ENCODE data around the gene GIT2. TPM values are rescaled to one million over a fixed set of nuclear protein-coding genes. Genes with fewer than 3 reads are reported as not detected.

GIT2 gene
- total and polyA plus RNA-seq, 7 donors: 10.8 to 29.7 (median 20.3) TPM

- H3K36me3 ChIP-seq (ENCODE audit: insufficient read depth in 1 of 2, low read depth in 1 of 2): peaks cover 6 to 54% of the 10 kb centered on the region in 2 donors
- H3K27ac ChIP-seq: peak overlapping the region; percentile 75
- no peak overlapping the region for H3K4me3 ChIP-seq
- no peaks in the 10 kb centered on the region for H3K9me3 ChIP-seq
- TF ChIP-seq CTCF (IDR thresholded peaks at IDR 0.05): no peak
- H3K4me1 ChIP-seq: peaks cover 42% of the 10 kb centered on the region
- ATAC-seq: peak in 1 of 4 donors; percentile 31
- intact Hi-C loops (cut with DNase I): no loop called here
- 40 to 57% (median 52%) methylated on average over 5 of the region's 5 CpGs for WGBS, 3 donors
- DNase-seq: no peak
- no peaks in the 10 kb centered on the region for H3K27me3 ChIP-seq (ENCODE audit: insufficient read depth in 3 of 3, low read length in 2 of 3)
Measured at GRCh38 chr12:110037315-110037714, 41.1 kb upstream of the GIT2 start.

- TF ChIP-seq CTCF (IDR thresholded peaks at IDR 0.05): no peak
- no peaks in the 10 kb centered on the region for H3K27me3 ChIP-seq (ENCODE audit: insufficient read depth in 3 of 3, low read length in 2 of 3)
- no peak overlapping the region for H3K4me3 ChIP-seq
- 89 to 92% (median 91%) methylated on average over 7 of the region's 7 CpGs for WGBS, 3 donors
- H3K9me3 ChIP-seq: no peaks in the 10 kb centered on the region
- H3K4me1 ChIP-seq: peaks cover 28% of the 10 kb centered on the region
- H3K36me3 ChIP-seq (ENCODE audit: insufficient read depth in 1 of 2, low read depth in 1 of 2): peaks cover 6 to 71% of the 10 kb centered on the region in 2 donors
- H3K27ac ChIP-seq: no peak overlapping the region
- ATAC-seq: no peak
- no peak for DNase-seq
- intact Hi-C loops (cut with DNase I): no loop called here
Measured at GRCh38 chr12:110035534-110036104, 39.5 kb upstream of the GIT2 start.

GRCh38 chr12:110033888-110034287, 37.7 kb upstream of the GIT2 start:
- no peak for TF ChIP-seq CTCF (IDR thresholded peaks at IDR 0.05)
- no peak overlapping the region for H3K4me3 ChIP-seq
- DNase-seq (no peak), ATAC-seq (no peak)
- peaks cover 6 to 88% of the 10 kb centered on the region in 2 donors for H3K36me3 ChIP-seq (ENCODE audit: insufficient read depth in 1 of 2, low read depth in 1 of 2)
- 94 to 98% (median 95%) methylated on average over 3 of the region's 3 CpGs for WGBS, 3 donors
- no peaks in the 10 kb centered on the region for H3K9me3 ChIP-seq
- no peaks in the 10 kb centered on the region for H3K27me3 ChIP-seq (ENCODE audit: insufficient read depth in 3 of 3, low read length in 2 of 3)
- H3K27ac ChIP-seq: no peak overlapping the region
- peaks cover 17% of the 10 kb centered on the region for H3K4me1 ChIP-seq
- intact Hi-C loops (cut with DNase I): no loop called here

GRCh38 chr12:110029290-110029815, 33.2 kb upstream of the GIT2 start:
- peaks cover 8 to 89% of the 10 kb centered on the region in 2 donors for H3K36me3 ChIP-seq (ENCODE audit: insufficient read depth in 1 of 2, low read depth in 1 of 2)
- intact Hi-C loops (cut with DNase I): no loop called here
- DNase-seq (no peak), ATAC-seq (no peak)
- no peaks in the 10 kb centered on the region for H3K27me3 ChIP-seq (ENCODE audit: insufficient read depth in 3 of 3, low read length in 2 of 3)
- H3K4me1 ChIP-seq: peaks cover 11% of the 10 kb centered on the region
- no peak for TF ChIP-seq CTCF (IDR thresholded peaks at IDR 0.05)
- WGBS, 3 donors: 86 to 91% (median 89%) methylated on average over 2 of the region's 2 CpGs
- H3K4me3 ChIP-seq: no peak overlapping the region
- H3K27ac ChIP-seq: no peak overlapping the region
- no peaks in the 10 kb centered on the region for H3K9me3 ChIP-seq

GRCh38 chr12:110028323-110028722, 32.2 kb upstream of the GIT2 start:
- H3K27ac ChIP-seq: no peak overlapping the region
- intact Hi-C loops (cut with DNase I): no loop called here
- no peak for DNase-seq
- H3K36me3 ChIP-seq (ENCODE audit: insufficient read depth in 1 of 2, low read depth in 1 of 2): peaks cover 4 to 82% of the 10 kb centered on the region in 2 donors
- H3K27me3 ChIP-seq (ENCODE audit: insufficient read depth in 3 of 3, low read length in 2 of 3): no peaks in the 10 kb centered on the region
- no peak for ATAC-seq
- 78 to 87% (median 80%) methylated on average over 6 of the region's 6 CpGs for WGBS, 3 donors
- H3K4me3 ChIP-seq: no peak overlapping the region
- H3K9me3 ChIP-seq: no peaks in the 10 kb centered on the region
- no peak for TF ChIP-seq CTCF (IDR thresholded peaks at IDR 0.05)
- peaks cover 21% of the 10 kb centered on the region for H3K4me1 ChIP-seq
